Measurements from ENCODE around the gene CLASP1. TPM values are rescaled to one million over a fixed set of nuclear protein-coding genes. Genes with fewer than 3 reads are reported as not detected.

CLASP1 gene
- total RNA-seq, 4 donors from 2014 or later, result 14.1 to 110 (median 55.9) TPM

DNA sequence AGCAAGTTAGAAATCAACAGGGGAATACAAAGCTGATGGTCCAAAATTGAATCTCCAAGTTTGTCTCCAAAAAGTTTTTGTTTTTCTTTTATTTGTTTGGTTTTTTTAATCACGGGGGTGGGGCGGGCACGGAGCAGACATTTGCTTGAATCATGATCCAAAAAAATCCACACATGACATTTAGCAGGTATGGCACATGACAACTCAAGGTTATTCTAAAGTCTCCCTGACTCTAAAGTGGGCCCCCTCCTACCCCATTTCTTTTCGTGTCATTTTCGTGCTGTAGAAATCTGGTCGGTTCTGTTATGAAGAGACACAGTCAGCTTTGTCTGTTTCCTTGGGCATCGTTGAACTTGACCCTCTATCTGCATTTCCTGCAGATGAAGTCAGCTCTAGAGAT, 104.0 kb downstream of the CLASP1 start:
- intact Hi-C loops (cut with DNase I; ENCODE audit: low total_unique reads), result no loop called here
- H3K4me1 ChIP-seq, result no peaks in the 10 kb centered on the region
- TF ChIP-seq, protein P1, sequence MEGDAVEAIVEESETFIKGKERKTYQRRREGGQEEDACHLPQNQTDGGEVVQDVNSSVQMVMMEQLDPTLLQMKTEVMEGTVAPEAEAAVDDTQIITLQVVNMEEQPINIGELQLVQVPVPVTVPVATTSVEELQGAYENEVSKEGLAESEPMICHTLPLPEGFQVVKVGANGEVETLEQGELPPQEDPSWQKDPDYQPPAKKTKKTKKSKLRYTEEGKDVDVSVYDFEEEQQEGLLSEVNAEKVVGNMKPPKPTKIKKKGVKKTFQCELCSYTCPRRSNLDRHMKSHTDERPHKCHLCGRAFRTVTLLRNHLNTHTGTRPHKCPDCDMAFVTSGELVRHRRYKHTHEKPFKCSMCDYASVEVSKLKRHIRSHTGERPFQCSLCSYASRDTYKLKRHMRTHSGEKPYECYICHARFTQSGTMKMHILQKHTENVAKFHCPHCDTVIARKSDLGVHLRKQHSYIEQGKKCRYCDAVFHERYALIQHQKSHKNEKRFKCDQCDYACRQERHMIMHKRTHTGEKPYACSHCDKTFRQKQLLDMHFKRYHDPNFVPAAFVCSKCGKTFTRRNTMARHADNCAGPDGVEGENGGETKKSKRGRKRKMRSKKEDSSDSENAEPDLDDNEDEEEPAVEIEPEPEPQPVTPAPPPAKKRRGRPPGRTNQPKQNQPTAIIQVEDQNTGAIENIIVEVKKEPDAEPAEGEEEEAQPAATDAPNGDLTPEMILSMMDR (IDR thresholded peaks at IDR 0.05), result no peak
- TF ChIP-seq POLR2A (IDR thresholded peaks at IDR 0.05), result no peak
- H3K4me3 ChIP-seq, result no peak overlapping the region
- no peaks in the 10 kb centered on the region for H3K9me3 ChIP-seq
- H3K27me3 ChIP-seq, result no peaks in the 10 kb centered on the region
- H3K36me3 ChIP-seq, result no peaks in the 10 kb centered on the region
- no peak overlapping the region for H3K27ac ChIP-seq
- DNase-seq, result no peak

DNA sequence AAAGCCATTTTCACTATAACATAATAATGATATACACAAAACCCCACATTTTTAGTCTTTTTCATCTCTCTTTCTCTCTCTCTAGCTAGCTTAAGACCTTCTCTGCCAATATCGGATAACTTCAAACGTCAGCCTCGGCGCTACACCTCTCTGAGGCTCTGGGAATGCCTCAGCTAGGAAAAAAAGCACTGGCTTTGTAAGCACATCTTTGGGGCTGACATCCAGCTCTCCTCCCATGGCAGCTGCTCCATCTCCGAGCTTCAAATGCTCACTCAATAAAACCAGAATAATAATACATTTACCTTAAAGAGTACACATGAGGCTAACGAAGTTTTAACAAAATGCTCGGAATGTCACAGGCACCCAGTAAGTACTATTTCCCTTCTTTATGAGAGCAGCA, 107.8 kb downstream of the CLASP1 start:
- no peak for DNase-seq
- Histone ChIP-seq H3K27me3 (no peaks in the 10 kb centered on the region), H3K27ac (no peak overlapping the region), H3K36me3 (no peaks in the 10 kb centered on the region), H3K9me3 (no peaks in the 10 kb centered on the region), H3K4me3 (no peak overlapping the region), H3K4me1 (no peaks in the 10 kb centered on the region)
- intact Hi-C loops (cut with DNase I; ENCODE audit: low total_unique reads), result no loop called here
- TF ChIP-seq POLR2A (IDR thresholded peaks at IDR 0.05), result no peak
- TF ChIP-seq, protein P1 (IDR thresholded peaks at IDR 0.05), result no peak

DNA sequence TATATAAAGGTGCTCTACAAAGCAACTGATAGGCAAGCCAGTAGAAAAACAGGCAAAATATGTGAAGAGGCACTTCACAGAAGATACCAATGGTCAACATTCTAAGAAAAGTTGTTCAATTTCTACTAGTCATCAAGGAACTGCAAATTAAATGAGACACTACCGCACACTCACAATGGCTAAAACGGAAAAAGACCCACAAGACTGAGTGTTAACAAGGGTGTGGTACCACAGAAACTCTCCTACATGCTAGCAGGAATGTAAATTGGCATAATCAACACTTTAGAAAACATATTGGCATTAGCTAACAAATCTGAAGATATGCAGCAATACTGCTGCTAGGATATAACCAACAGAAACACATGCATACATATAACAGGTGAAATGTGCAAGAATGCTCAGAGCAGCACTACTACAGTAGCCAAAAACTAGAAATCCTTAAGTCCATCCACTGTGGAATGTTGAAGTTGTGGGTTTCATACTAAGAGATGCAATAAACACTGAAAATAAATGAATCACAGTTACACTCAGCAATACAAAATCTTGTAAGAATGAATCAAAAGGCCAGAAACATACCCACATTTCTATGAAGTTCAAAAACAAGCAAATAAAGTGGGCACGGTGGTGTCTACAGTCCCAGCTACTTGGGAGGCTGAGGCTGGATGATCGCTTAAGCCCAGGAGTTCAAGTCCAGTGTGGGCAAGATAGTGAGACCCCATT, 109.4 kb downstream of the CLASP1 start:
- Histone ChIP-seq H3K4me3 (no peak overlapping the region), H3K9me3 (no peaks in the 10 kb centered on the region), H3K27me3 (no peaks in the 10 kb centered on the region), H3K27ac (peak overlapping the region in 1 of 2 donors; percentile 8), H3K36me3 (no peaks in the 10 kb centered on the region), H3K4me1 (no peaks in the 10 kb centered on the region)
- DNase-seq, result no peak
- TF ChIP-seq POLR2A (IDR thresholded peaks at IDR 0.05), result no peak
- intact Hi-C loops (cut with DNase I; ENCODE audit: low total_unique reads), result no loop called here

DNA sequence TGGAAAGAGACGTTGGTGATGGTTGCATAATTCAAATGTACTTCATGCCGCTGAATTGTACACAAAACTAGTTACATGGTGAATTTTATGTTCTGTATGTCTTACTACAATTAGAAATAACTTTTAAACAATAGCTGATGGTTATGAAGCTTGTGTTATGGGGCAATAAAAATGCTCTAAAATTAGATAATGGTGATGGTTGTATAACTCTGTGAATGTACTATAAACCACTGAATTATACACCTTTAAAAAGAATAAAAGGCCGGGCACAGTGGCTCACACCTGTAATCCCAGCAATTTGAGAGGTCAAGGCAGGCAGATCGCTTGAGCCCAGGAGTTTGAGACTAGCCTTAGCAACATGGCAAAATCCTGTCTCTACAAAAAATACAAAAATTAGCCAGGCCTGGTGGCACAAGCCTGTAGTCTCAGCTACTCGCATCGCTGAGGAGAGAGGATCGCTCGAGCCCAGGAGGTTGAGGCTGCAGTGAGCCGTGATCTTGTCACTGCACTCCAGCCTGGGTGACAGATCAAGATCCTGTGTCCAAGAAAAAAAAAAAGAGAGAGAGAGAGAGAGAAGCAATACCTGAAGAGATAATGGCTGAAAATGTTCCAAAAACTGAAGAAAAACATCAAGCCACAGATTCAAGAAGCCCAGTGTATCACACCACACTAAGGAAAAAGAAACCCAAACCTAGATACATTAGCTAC, 112.3 kb downstream of the CLASP1 start:
- Histone ChIP-seq H3K4me3 (no peak overlapping the region), H3K9me3 (no peaks in the 10 kb centered on the region), H3K27me3 (no peaks in the 10 kb centered on the region), H3K4me1 (no peaks in the 10 kb centered on the region), H3K36me3 (no peaks in the 10 kb centered on the region), H3K27ac (no peak overlapping the region)
- TF ChIP-seq, protein P1 (IDR thresholded peaks at IDR 0.05), result no peak
- TF ChIP-seq POLR2A (IDR thresholded peaks at IDR 0.05), result no peak
- intact Hi-C loops (cut with DNase I; ENCODE audit: low total_unique reads), result no loop called here
- DNase-seq, result no peak

DNA sequence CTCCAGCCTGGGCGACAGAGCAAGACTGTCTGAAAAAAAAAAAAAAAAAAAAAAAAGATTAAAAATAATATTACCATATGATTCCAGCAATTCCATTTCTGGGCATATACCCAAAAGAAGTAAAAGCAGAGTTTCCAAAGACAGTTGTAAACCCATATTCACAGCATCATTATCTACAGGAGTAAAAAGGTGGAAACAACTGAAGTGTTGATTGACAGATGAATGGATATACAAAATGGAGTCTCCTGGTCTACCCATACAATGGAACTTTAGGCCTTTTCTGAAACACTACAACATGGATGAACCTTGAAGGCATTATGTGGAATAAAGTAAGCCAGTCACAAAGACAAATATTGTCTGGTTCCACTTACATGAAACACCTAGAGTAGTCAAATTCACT, 112.9 kb downstream of the CLASP1 start:
- H3K4me1 ChIP-seq, result no peaks in the 10 kb centered on the region
- no peaks in the 10 kb centered on the region for H3K9me3 ChIP-seq
- H3K27ac ChIP-seq, result no peak overlapping the region
- no peaks in the 10 kb centered on the region for H3K27me3 ChIP-seq
- intact Hi-C loops (cut with DNase I; ENCODE audit: low total_unique reads), result no loop called here
- DNase-seq, result no peak
- no peak overlapping the region for H3K4me3 ChIP-seq
- no peak for TF ChIP-seq POLR2A (IDR thresholded peaks at IDR 0.05)
- TF ChIP-seq, protein P1 (IDR thresholded peaks at IDR 0.05), result no peak
- no peaks in the 10 kb centered on the region for H3K36me3 ChIP-seq
